ENCODE measurements around the gene TCOF1.

The TCOF1 gene

GRCh38 chr5:150357326-150358260, at the start of gene TCOF1:
Gene TCOF1, plus strand, starts transcription at chr5:150357697. Its CDS starts 50 bp downstream, at chr5:150357747.
- peak; percentile 98 for DNase-seq (ENCODE audit: low spot score)

DNA sequence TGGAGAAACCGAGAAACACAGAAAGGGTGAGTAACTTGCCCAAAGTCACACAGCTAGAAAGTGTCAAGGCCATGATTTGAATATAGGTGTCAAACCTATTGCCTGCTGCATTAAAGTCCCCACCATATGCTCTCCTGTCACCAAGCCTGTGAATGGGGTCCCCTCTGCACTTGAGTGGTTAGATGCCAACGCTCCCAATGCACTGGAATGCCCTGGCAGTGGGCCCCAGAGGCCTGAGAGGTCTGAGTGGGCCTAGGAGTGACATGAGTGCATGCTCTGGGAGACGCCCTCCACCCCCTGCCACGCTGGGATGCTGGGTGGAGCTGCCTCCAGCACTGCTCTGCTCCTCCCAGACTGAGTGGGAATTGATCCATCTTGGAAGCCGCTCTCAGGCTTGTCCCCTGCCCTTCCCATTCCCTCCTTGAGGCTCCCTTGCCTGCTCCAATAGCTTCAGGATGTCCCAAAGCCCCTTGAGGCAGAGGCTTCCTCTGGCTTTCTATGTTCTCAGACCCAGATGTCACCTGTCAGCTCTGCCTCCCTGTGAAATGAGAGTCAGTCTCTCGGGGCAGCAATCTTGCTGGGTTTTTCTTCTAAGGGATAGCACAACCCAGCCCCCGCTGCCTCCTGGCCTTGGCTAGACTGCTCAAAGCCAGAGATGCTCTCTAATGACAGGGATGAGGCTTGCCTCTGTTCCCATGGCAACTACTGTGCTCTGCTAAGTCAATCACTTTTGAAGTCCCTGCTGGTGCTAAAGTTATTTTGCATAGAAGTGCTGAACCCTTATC, 48.2 kb upstream of the TCOF1 start:
- DNase-seq (ENCODE audit: low spot score): no peak

DNA sequence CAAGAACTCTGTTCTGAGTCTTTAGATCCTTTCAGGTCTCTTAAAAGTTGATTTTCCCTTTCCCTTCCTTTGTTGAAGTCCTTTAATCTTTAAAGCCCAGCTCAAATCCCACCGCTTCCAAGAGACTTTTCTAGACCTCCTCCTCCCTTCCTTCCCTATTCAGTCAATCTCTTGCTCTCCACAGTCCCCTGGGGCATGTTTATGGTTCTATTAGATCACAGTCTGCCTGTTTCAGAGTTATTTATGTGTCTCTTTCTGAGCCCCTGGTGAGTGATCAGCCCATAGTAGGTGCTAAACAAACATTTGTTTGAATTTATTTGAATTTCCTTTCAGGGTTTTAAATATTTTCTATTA, 47.6 kb upstream of the TCOF1 start:
- DNase-seq (ENCODE audit: low spot score): no peak

GRCh38 chr5:150310246-150310645, 47.3 kb upstream of the TCOF1 start:
- DNase-seq (ENCODE audit: low spot score): no peak

- no peak for DNase-seq (ENCODE audit: low spot score)
Measured at GRCh38 chr5:150311015-150311692, 46.3 kb upstream of the TCOF1 start.

DNA sequence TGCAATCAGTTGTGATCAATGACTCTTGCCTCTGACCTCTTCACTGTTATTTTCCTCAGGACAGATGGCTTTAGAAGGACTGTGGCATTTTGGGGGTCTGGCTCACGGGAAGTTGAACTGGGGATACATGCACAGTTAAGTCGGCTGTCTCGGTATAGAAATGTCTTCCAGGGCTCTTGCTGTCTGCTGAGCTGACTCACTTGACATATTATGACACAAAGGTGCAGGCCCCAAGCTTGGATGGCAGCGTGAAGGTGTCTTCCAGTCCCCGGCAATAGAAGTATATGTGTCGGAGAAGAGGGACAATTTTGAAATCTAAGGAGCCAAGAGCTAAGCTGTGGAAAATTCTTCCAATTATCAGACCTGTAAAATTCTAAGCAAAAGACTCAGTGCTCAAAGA, 45.0 kb upstream of the TCOF1 start:
- no peak for DNase-seq (ENCODE audit: low spot score)

- no peak for DNase-seq (ENCODE audit: low spot score)
Measured at GRCh38 chr5:150313501-150313900, 44.0 kb upstream of the TCOF1 start.

GRCh38 chr5:150313921-150314716, 43.4 kb upstream of the TCOF1 start:
- DNase-seq (ENCODE audit: low spot score): no peak

DNA sequence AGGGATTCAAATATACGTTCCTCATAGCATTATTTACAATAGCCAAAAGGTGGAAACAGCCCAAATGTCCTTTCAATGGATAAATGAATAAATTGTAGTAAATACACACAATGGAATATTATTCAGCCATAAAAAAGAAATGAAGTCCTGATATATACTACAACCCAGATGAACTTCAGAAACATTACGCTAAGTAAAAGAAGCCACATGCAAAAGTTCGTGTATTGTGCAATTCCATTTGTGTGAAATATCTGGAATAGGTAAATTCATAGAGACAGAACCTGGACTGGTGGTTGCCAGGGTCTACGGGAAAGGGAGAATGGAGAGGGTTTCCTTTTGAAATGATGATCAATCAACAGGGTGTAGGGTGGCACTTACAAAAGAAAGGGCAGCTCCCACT, 42.3 kb upstream of the TCOF1 start:
- no peak for DNase-seq (ENCODE audit: low spot score)

GRCh38 chr5:150316320-150316719, 41.2 kb upstream of the TCOF1 start:
- no peak for DNase-seq (ENCODE audit: low spot score)

GRCh38 chr5:150317048-150318003, 40.2 kb upstream of the TCOF1 start:
- DNase-seq (ENCODE audit: low spot score): no peak

GRCh38 chr5:150318613-150319483, 38.6 kb upstream of the TCOF1 start:
- DNase-seq (ENCODE audit: low spot score): no peak

- DNase-seq (ENCODE audit: low spot score): no peak
Measured at GRCh38 chr5:150319484-150319790, 38.1 kb upstream of the TCOF1 start.

- DNase-seq (ENCODE audit: low spot score): no peak
Measured at GRCh38 chr5:150320044-150320613, 37.4 kb upstream of the TCOF1 start.

- no peak for DNase-seq (ENCODE audit: low spot score)
Measured at GRCh38 chr5:150321211-150321610, 36.3 kb upstream of the TCOF1 start.

GRCh38 chr5:150321784-150322183, 35.7 kb upstream of the TCOF1 start:
- no peak for DNase-seq (ENCODE audit: low spot score)

GRCh38 chr5:150322202-150322601, 35.3 kb upstream of the TCOF1 start:
- DNase-seq (ENCODE audit: low spot score): no peak

DNA sequence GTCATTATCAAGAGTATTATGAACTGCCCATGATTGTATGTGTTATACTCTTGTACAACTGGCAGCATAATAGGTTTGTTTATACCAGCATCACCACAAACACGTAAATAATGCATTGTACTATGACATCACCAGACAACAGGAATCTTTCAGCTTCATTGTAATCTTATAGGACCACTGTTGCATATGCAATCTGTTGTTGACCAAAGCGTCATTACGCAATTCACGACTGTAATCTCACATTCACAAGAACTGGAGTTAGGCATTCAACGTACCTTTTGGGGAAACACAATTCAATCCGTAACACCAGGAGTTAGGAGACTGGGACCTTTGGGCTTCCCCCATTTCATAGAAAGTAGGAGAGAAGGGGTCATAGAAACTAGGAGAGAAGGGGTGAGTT, 34.4 kb upstream of the TCOF1 start:
- no peak for DNase-seq (ENCODE audit: low spot score)

- no peak for DNase-seq (ENCODE audit: low spot score)
Measured at GRCh38 chr5:150323819-150324218, 33.7 kb upstream of the TCOF1 start.

All from activated CD4-positive, alpha-beta T cell treated with anti-CD3 and anti-CD28 coated beads, Interleukin-2, Interleukin-4, amounts not matched to agents 100 ng/mL and 50 ng/mL, durations not matched to agents 16 hours and 8 hours (primary cell).